GM12878 (cell line): Measurements from ENCODE around the gene GCM1. TPM values are rescaled to one million over a fixed set of nuclear protein-coding genes. Genes with fewer than 3 reads are reported as not detected.
A peak's percentile ranks its signal among the peaks of the same experiment; 100 is the strongest.

Source experiments
- ATAC-seq: fragments of 200-7000 bp; cut with Tn5 transposase; 3 replicates; pipeline ENCODE4 v1.9.1; 2020; ENCODE audit warnings: mild to moderate bottlenecking, moderate library complexity
- BruUV-seq: library from RNA; stranded (reverse); fragments of 400-500 nt; replicated peaks from 2 replicates; lab custom pipeline; 2021; lab: Mats Ljungman, UMichigan
- CTCF ChIA-PET: fragments of 300-600 bp; sonication (Branson Sonifier 250); formaldehyde crosslinking; extraction: SDS; loops from one replicate; lab custom pipeline; 2021; ENCODE audit warnings: inconsistent platforms; lab: Yijun Ruan, JAX
- POLR2A ChIA-PET: fragments of 350-600 bp; formaldehyde crosslinking; extraction: SDS; loops from one replicate; lab custom pipeline; 2021; ENCODE audit warnings: inconsistent platforms; lab: Charles Lee
- RAD21 ChIA-PET: fragments of 300-600 bp; sonication (Branson Sonifier 250); formaldehyde crosslinking; loops from one replicate; lab custom pipeline; 2023; ENCODE audit warnings: antibody characterized with exemption; ENCODE audit not compliant: unreplicated experiment; lab: Charles Lee
- SMC1A ChIA-PET: fragments of 300-600 bp; sonication (Branson Sonifier 250); formaldehyde crosslinking; loops from one replicate; lab custom pipeline; 2023; ENCODE audit not compliant: unreplicated experiment, uncharacterized antibody; lab: Charles Lee
- DNase-seq: peaks from one replicate; pipeline ENCODE4 v3.0.0-alpha.2; 2011; ENCODE audit warnings: low read depth, low spot score
- FAIRE-seq: peaks from 3 replicates; lab custom pipeline; 2011; peaks lifted over from hg19 to GRCh38; lab: Jason Lieb, UNC
- H2AFZ ChIP-seq: 2 replicates; pipeline ENCODE4 v1.6.0; 2011; ENCODE audit warnings: low read depth, low read length, control low read depth; ENCODE audit not compliant: control insufficient read depth
- H3K27ac ChIP-seq: 2 replicates; pipeline ENCODE4 v1.5.1; 2011; ENCODE audit warnings: control low read depth; ENCODE audit not compliant: control insufficient read depth, insufficient read depth
- H3K27me3 ChIP-seq, 2 experiments: replicated peaks in 1 of 2; 2 replicates each; pipeline versions ENCODE4 v1.6.0 to v1.6.1; 2011; ENCODE audit warnings: low read length in 1 of 2; ENCODE audit not compliant: control insufficient read depth in 2 of 2, insufficient read depth in 2 of 2
- H3K36me3 ChIP-seq, 2 experiments: 2 replicates each; pipeline ENCODE4 v1.5.1; 2011; ENCODE audit warnings: low read length in 1 of 2; ENCODE audit not compliant: control insufficient read depth in 2 of 2, insufficient read depth in 2 of 2
- H3K4me1 ChIP-seq: 2 replicates; pipeline ENCODE4 v1.6.1; 2011; ENCODE audit warnings: mild to moderate bottlenecking, low read length, moderate library complexity, mixed read lengths; ENCODE audit not compliant: control insufficient read depth, insufficient read depth
- H3K4me2 ChIP-seq: 2 replicates; pipeline ENCODE4 v1.6.0; 2011; ENCODE audit warnings: control low read depth; ENCODE audit not compliant: control insufficient read depth, insufficient read depth
- H3K4me3 ChIP-seq: fragments of 200-600 bp; sonication (generic); 2 replicates; pipeline ENCODE4 v1.5.1; 2016
- H3K79me2 ChIP-seq: 2 replicates; pipeline ENCODE4 v1.6.0; 2011; ENCODE audit warnings: low read length; ENCODE audit not compliant: control insufficient read depth, insufficient read depth
- H3K9ac ChIP-seq: 2 replicates; pipeline ENCODE4 v1.8.0; 2011; ENCODE audit warnings: low read length, control low read depth, mixed read lengths; ENCODE audit not compliant: control insufficient read depth, insufficient read depth
- H3K9me3 ChIP-seq: replicated peaks from 3 replicates; pipeline ENCODE4 v1.5.1; 2011; ENCODE audit warnings: mild to moderate bottlenecking, low read length; ENCODE audit not compliant: control insufficient read depth, insufficient read depth
- H4K20me1 ChIP-seq: 2 replicates; pipeline ENCODE4 v1.6.0; 2011; ENCODE audit not compliant: control insufficient read depth, insufficient read depth
- CREM ChIP-seq: IDR thresholded peaks from 2 replicates; pipeline ENCODE4 v1.6.1; 2014; ENCODE audit warnings: antibody characterized with exemption, low read depth
- MXI1 ChIP-seq: fragments of 150-350 bp; IDR thresholded peaks from 2 replicates; pipeline ENCODE4 v1.6.1; 2011; ENCODE audit warnings: low read depth, mild to moderate bottlenecking, inconsistent platforms, low read length, improper control_type of control experiment
- PML ChIP-seq: IDR thresholded peaks from 2 replicates; pipeline ENCODE4 v1.6.1; 2012; ENCODE audit warnings: low read length, inconsistent platforms
- POU2F2 ChIP-seq: IDR thresholded peaks from 3 replicates; pipeline ENCODE4 v1.6.1; 2011; ENCODE audit warnings: low read depth, mild to moderate bottlenecking, low read length, borderline replicate concordance
- SMC3 ChIP-seq: IDR thresholded peaks from 2 replicates; pipeline ENCODE4 v1.6.1; 2011; ENCODE audit warnings: low read length, improper control_type of control experiment, borderline replicate concordance
- WRNIP1 ChIP-seq: IDR thresholded peaks from 2 replicates; pipeline ENCODE4 v1.6.1; 2011; ENCODE audit warnings: low read depth, low read length, improper control_type of control experiment, borderline replicate concordance
- WGBS: methylation state at CpG from one replicate; pipeline ENCODE4 v1.1.6; 2016; ENCODE audit warnings: low lambda C conversion rate; ENCODE audit not compliant: insufficient replicate concordance, insufficient coverage; ENCODE audit errors: missing lambda C conversion rate; 5-methylcytosine and 5-hydroxymethylcytosine counted together
- in situ Hi-C: fragments of 300-500 bp; cut with MboI; formaldehyde crosslinking; loops from 9 replicates; pipeline ENCODE4 v1.14.3; 2018; ENCODE audit warnings: mixed read lengths
- intact Hi-C: fragments of 100-400 bp; cut with micrococcal nuclease; formaldehyde crosslinking; loops from one replicate; pipeline ENCODE4 v1.14.2; 2022; ENCODE audit not compliant: unreplicated experiment
- polyA plus RNA-seq, 11 experiments: library from polyadenylated mRNA; depleted of rRNA in 4 of 11; unstranded in 6 of 11; stranded (reverse) in 5 of 11; fragments of >200 nt; fragmentation: Nextera tagmentation in 4 of 11; fragmentation: Illumina TruSeq in 1 of 11; extraction: Ambion mirVana in 4 of 11; extraction: Trizol in 1 of 11; gene quantifications; 1 replicate in 1 of 11; 2 replicates in 10 of 11; pipeline versions ENCODE4 v1.2.1 to v1.2.3, GENCODE V29; 2011 to 2016; ENCODE audit warnings: inconsistent platforms in 2 of 11, missing spikeins in 2 of 11, low read depth in 1 of 11
- total RNA-seq, 4 experiments: library from RNA; depleted of rRNA in 3 of 4; stranded (reverse); fragments of >200 nt in 3 of 4; fragmentation: Illumina TruSeq in 1 of 4; extraction: Trizol in 1 of 4; gene quantifications; 2 replicates each; pipeline versions ENCODE4 v1.2.1 to v1.2.3, GENCODE V29; 2013 to 2021
- TF ChIP-seq, protein P1 (sequence below): IDR thresholded peaks from 2 replicates; pipeline ENCODE4 v1.6.1; 2012; ENCODE audit warnings: improper control_type of control experiment, low read depth, low read length; ENCODE audit not compliant: insufficient replicate concordance
- TF ChIP-seq, protein P2 (sequence below): fragments of 150-350 bp; IDR thresholded peaks from 2 replicates; pipeline ENCODE4 v1.6.1; 2016; ENCODE audit warnings: low read depth, low read length
- TF ChIP-seq, protein P3 (sequence below): fragments of 450-650 bp; IDR thresholded peaks from 2 replicates; pipeline ENCODE4 v1.6.1; 2016; ENCODE audit warnings: mild to moderate bottlenecking, moderate library complexity, borderline replicate concordance

The GCM1 gene
- total and polyA plus RNA-seq, 10 of the 15 experiments (the other 5 are each of a cell fraction or from before 2014, with no cell fraction given): 0.04 to 0.08 (median 0.05) TPM; not detected in 5

DNA sequence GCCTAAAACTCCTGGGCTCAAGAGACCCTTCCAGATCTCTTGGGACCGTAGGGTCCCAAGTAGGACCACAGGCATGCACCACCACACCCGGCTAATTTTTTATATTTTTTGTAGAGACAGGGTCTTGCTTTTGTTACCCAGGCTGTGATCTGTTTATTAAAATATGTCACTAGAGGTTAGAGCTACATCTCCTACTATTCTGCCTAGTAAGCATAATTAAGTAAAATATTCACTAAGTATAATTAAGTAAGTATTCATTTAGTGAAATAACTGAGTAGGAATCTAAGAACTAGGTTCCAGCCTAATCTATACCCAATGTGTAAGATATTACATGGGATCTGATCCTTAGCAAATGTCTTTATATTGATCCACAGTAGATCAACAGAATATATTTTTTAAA, 40.2 kb upstream of the GCM1 start (continued):
- TF ChIP-seq, protein P1, sequence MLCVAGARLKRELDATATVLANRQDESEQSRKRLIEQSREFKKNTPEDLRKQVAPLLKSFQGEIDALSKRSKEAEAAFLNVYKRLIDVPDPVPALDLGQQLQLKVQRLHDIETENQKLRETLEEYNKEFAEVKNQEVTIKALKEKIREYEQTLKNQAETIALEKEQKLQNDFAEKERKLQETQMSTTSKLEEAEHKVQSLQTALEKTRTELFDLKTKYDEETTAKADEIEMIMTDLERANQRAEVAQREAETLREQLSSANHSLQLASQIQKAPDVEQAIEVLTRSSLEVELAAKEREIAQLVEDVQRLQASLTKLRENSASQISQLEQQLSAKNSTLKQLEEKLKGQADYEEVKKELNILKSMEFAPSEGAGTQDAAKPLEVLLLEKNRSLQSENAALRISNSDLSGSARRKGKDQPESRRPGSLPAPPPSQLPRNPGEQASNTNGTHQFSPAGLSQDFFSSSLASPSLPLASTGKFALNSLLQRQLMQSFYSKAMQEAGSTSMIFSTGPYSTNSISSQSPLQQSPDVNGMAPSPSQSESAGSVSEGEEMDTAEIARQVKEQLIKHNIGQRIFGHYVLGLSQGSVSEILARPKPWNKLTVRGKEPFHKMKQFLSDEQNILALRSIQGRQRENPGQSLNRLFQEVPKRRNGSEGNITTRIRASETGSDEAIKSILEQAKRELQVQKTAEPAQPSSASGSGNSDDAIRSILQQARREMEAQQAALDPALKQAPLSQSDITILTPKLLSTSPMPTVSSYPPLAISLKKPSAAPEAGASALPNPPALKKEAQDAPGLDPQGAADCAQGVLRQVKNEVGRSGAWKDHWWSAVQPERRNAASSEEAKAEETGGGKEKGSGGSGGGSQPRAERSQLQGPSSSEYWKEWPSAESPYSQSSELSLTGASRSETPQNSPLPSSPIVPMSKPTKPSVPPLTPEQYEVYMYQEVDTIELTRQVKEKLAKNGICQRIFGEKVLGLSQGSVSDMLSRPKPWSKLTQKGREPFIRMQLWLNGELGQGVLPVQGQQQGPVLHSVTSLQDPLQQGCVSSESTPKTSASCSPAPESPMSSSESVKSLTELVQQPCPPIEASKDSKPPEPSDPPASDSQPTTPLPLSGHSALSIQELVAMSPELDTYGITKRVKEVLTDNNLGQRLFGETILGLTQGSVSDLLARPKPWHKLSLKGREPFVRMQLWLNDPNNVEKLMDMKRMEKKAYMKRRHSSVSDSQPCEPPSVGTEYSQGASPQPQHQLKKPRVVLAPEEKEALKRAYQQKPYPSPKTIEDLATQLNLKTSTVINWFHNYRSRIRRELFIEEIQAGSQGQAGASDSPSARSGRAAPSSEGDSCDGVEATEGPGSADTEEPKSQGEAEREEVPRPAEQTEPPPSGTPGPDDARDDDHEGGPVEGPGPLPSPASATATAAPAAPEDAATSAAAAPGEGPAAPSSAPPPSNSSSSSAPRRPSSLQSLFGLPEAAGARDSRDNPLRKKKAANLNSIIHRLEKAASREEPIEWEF: no peak
- TF ChIP-seq POU2F2 (no peak), PML (no peak), MXI1 (no peak)

DNA sequence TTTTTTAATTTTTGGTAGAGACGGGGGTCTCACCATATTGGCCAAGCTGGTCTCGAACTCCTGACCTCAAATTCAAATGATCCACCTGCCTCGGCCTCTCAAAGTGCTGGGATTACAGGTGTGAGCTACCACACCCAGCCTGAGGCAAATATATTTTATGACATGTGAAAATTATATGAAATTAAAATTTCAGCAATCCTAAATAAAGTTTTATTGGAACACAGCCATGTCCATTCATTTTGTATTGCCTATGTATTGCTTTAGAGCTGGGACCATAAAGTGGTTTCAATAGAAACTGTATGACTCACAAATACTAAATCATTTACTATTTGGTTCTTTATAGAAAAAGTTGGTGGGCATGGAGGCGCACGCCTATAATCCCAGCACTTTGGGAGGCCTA, 32.0 kb upstream of the GCM1 start:
- BruUV-seq: no TSS peak
- Histone ChIP-seq H3K4me2 (no peak overlapping the region), H3K9me3 (no peaks in the 10 kb centered on the region), H3K36me3 (no peaks in the 10 kb centered on the region), H3K4me3 (no peak overlapping the region), H3K79me2 (no peaks in the 10 kb centered on the region), H3K9ac (no peak overlapping the region), H2AFZ (no peak overlapping the region), H3K27ac (no peak overlapping the region), H4K20me1 (no peaks in the 10 kb centered on the region), H3K4me1 (no peaks in the 10 kb centered on the region), H3K27me3 (no peaks in the 10 kb centered on the region)
- ATAC-seq (0 out of 3 replicates have a peak, but pooled peaks have one; percentile 26), DNase-seq (no peak), FAIRE-seq (no peak)
- SMC1A ChIA-PET: interaction anchor here (0.7 to 1.7 kb wide), 12 partner anchors 8 to 300 kb away, joined by 3 to 10 read pairs (median 3); no protein-coding TSS in a partner anchor
- RAD21 ChIA-PET: interaction anchor here (0.9 to 1.0 kb wide), 2 partner anchors 104 to 230 kb away, joined by 3 read pairs; no protein-coding TSS in a partner anchor
- 75% methylated on average over 4 of the region's 5 CpGs for WGBS
- intact Hi-C loops: no loop called here
- POLR2A ChIA-PET: no interaction called here
- in situ Hi-C loops: no loop called here
- CTCF ChIA-PET: interaction anchor here (0.7 to 3.0 kb wide), 8 partner anchors 8 to 312 kb away, joined by 3 to 8 read pairs (median 3); no protein-coding TSS in a partner anchor
- TF ChIP-seq SMC3: no peak
- TF ChIP-seq, protein P2, sequence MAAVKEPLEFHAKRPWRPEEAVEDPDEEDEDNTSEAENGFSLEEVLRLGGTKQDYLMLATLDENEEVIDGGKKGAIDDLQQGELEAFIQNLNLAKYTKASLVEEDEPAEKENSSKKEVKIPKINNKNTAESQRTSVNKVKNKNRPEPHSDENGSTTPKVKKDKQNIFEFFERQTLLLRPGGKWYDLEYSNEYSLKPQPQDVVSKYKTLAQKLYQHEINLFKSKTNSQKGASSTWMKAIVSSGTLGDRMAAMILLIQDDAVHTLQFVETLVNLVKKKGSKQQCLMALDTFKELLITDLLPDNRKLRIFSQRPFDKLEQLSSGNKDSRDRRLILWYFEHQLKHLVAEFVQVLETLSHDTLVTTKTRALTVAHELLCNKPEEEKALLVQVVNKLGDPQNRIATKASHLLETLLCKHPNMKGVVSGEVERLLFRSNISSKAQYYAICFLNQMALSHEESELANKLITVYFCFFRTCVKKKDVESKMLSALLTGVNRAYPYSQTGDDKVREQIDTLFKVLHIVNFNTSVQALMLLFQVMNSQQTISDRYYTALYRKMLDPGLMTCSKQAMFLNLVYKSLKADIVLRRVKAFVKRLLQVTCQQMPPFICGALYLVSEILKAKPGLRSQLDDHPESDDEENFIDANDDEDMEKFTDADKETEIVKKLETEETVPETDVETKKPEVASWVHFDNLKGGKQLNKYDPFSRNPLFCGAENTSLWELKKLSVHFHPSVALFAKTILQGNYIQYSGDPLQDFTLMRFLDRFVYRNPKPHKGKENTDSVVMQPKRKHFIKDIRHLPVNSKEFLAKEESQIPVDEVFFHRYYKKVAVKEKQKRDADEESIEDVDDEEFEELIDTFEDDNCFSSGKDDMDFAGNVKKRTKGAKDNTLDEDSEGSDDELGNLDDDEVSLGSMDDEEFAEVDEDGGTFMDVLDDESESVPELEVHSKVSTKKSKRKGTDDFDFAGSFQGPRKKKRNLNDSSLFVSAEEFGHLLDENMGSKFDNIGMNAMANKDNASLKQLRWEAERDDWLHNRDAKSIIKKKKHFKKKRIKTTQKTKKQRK: no peak
- TF ChIP-seq CREM: no peak
- TF ChIP-seq WRNIP1: no peak
- TF ChIP-seq, protein P3, sequence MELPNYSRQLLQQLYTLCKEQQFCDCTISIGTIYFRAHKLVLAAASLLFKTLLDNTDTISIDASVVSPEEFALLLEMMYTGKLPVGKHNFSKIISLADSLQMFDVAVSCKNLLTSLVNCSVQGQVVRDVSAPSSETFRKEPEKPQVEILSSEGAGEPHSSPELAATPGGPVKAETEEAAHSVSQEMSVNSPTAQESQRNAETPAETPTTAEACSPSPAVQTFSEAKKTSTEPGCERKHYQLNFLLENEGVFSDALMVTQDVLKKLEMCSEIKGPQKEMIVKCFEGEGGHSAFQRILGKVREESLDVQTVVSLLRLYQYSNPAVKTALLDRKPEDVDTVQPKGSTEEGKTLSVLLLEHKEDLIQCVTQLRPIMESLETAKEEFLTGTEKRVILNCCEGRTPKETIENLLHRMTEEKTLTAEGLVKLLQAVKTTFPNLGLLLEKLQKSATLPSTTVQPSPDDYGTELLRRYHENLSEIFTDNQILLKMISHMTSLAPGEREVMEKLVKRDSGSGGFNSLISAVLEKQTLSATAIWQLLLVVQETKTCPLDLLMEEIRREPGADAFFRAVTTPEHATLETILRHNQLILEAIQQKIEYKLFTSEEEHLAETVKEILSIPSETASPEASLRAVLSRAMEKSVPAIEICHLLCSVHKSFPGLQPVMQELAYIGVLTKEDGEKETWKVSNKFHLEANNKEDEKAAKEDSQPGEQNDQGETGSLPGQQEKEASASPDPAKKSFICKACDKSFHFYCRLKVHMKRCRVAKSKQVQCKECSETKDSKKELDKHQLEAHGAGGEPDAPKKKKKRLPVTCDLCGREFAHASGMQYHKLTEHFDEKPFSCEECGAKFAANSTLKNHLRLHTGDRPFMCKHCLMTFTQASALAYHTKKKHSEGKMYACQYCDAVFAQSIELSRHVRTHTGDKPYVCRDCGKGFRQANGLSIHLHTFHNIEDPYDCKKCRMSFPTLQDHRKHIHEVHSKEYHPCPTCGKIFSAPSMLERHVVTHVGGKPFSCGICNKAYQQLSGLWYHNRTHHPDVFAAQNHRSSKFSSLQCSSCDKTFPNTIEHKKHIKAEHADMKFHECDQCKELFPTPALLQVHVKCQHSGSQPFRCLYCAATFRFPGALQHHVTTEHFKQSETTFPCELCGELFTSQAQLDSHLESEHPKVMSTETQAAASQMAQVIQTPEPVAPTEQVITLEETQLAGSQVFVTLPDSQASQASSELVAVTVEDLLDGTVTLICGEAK: peak; percentile 59; the same call in 1 of the 2 replicates
